Caki2 (cell line): ENCODE measurements around the gene KCNIP2. TPM values are rescaled to one million over a fixed set of nuclear protein-coding genes. Genes with fewer than 3 reads are reported as not detected.

Source experiments
- DNase-seq: peaks from one replicate; pipeline ENCODE4 v3.0.0-alpha.2; 2015; ENCODE audit warnings: low read depth
- in situ Hi-C: cut with HindIII; loops from 2 replicates; pipeline ENCODE4 v1.10.0; 2016; ENCODE audit warnings: low sequenced_read_pairs, low pct_unique_long_range_greater_than_20kb, mixed read lengths
- total RNA-seq: library from RNA; depleted of rRNA; stranded (reverse); fragments of >200 nt; shearing (Covaris generic); gene quantifications from 2 replicates; pipeline ENCODE4 v1.2.3, GENCODE V29; 2014; ENCODE audit warnings: low replicate concordance; rRNA removed

KCNIP2 gene
- 0.20 TPM in 1 of 2 replicates, not detected in the other for total RNA-seq

DNA sequence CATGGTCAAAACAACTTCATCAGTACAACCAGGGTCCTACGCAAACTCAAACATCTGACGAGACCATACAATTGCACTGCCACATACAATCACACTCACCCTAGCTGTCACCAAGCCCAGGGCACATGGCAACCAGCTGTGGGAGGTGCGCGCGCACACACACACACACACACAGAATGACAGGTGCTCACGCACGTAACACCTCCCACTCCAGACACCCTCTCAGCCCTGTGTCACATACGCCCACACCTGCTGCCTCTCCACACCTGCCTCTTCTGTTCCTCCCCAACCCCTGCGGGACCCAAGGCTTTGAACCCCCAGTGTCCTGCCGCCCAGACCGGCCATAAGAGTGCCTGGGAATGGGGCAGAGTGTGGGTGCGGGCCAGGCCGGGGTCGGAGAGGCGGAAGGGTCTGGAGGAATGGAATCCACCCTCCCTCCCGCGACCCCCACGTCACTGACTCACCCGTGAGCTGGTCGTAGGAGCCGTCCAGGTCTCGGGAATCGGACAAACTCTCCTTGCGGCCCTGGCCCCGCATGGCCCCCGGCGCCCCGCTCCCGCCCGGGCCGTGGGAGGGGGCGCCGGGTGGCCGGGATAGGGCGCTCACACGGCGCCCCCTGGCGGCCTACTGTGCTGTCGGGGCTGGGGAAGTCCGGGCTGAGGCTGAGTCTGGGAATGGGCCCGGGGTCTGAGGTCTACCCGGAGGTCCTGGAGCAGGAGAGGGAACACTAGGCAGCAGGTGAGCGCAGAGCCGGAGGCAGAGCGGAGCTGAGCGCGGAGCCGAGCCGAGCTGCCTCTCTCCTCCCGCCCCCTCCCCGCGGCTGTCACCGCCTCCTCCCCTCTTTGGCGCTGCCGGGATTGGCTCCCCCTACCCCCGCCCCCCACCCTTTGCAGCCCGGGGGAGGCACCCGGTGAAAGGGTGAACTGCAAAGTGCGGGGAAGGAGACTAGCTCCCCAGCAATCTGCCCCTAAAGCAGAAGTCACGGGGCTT, at the start of gene KCNIP2:
Gene KCNIP2 (minus strand): TSS at position 769 of the 990 bp plus-strand sequence. CDS start 232 bp downstream, at position 537.
- in situ Hi-C loops = no loop called here
- no peak for DNase-seq

GRCh38 chr10:101892782-101893391, 49.3 kb upstream of the KCNIP2 start:
- no peak for DNase-seq
- in situ Hi-C loops = no loop called here

- DNase-seq = peak; percentile 48
- in situ Hi-C loops = no loop called here
Observed at GRCh38 chr10:101889256-101890210, 45.9 kb upstream of the KCNIP2 start.

DNA sequence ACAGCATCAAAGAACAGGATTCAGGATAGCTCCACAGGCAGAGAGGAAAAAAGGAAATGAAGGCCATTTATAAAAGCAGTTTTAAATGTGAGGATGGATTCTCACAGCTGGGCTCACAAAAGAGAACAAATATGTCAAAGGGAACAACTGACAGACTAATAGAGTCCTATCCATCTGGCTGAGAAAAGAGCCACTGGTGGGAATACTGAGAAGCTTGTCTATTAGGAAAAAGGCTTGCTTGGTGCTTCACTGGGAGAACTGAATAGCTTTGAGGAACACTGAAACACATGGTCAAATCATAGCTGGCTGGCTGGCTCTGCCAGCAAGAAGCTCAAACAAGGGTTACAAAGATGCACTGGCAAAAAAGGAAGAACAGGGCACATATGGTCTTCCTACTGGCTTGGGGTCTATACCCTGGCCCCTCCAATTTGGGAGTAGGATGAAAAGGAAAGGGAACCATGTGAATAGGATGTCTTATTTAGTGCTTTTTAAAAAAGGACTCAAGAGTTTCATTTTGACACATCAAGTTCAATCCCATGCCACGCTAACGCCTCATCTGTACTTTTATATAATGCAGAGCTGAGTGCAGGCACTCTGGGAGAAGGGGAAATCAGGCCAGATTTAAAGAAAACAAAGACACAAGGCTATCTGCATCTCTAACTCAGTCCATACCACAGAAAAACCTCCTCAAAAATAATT, 44.8 kb upstream of the KCNIP2 start:
- in situ Hi-C loops = no loop called here

GRCh38 chr10:101887775-101888174, 44.2 kb upstream of the KCNIP2 start:
- in situ Hi-C loops = no loop called here
- no peak for DNase-seq

More for the DNA sequence above, 44.8 kb upstream of the KCNIP2 start:
- DNase-seq = no peak

DNA sequence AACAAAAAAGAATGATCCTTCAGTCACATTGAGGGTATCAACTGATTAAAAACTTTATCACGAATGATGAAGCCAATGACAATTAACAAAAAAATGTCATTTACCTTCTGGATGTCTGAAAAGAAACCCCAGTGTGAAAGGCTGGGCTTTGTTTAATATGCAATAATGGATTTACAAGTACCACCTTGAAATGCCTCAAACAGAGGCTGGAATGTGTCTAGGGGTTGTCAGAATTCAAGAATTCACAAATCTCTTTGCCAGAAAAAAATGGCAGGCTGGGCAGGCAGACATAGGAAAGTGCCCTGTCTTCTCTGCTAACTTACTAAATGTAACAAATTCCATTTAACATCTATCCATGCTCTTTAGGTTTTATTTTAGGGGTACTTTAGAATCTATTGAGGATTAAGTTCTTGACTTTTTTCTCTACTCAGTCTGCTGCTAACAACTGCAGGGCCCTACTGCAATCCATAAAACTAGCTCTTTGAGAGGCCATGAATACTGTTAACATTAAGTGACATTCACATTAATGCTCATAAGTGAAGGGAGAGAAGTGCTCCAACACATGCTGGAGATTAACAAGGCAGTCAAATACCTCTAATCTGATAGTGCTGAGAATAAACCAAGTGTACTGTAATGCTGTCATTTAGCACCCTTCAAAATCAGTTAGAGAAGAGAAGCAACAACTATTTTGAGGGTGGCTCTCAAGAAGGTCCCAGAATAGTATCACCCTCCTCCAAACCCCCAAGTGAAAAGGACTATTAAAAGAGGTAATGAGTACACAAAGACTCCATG, 43.1 kb upstream of the KCNIP2 start:
- no peak for DNase-seq
- in situ Hi-C loops = no loop called here

DNA sequence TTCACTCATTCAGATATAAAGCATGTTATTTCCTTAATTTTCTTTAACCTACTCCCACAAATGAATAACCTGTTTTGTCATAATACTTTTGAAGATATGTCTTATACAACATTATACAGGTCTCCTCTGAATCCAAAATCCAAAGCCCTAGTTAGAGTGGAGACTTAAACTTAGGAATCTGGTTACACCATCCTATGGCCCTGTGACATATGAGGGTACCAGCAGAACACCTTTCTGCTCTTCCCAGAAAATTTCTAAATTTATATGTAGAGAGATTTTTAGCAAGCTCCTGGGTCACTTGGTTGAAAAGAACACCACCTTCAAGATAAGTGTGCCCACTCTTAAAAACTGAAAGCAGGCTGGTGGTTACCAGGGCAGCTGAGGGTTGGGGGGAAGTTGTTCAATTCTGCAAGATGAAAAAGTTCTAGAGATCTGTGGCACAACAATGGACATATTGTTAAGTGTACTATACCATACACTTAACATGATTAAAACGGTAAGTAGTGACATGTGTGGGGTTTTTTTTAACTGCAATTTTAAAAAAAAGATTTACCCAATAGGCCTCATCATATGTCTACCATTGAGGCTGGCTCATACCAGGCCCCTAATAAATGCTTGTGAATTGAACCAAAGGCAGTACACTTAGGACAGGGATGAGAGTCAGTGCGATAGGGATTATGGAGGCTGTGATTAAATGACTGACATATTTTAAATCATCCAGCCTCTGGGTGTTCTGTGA, 37.6 kb upstream of the KCNIP2 start:
- in situ Hi-C loops = no loop called here

DNA sequence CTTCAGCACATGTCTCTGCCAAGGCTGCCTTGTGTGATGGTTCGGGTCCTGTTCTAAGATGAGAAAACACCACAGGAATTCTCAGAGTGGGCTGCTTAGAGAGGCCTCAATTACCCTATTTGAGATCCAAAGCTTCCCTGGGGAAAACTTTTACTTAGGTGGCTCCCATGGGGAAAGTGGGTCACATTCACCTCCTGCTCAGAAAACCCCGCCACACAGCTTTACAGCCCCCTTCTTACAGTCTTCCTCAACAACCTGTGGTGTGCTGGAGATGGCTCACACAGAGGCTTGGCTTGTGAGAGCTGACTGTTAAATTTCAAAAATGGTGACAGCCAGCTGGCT, 36.6 kb upstream of the KCNIP2 start:
- in situ Hi-C loops = no loop called here
- no peak for DNase-seq

More for the DNA sequence above, 37.6 kb upstream of the KCNIP2 start:
- no peak for DNase-seq

GRCh38 chr10:101879456-101880231, 36.0 kb upstream of the KCNIP2 start:
- DNase-seq = no peak
- in situ Hi-C loops = no loop called here

- no peak for DNase-seq
- in situ Hi-C loops = no loop called here
Observed at GRCh38 chr10:101878869-101879268, 35.3 kb upstream of the KCNIP2 start.

GRCh38 chr10:101875068-101875688, 31.6 kb upstream of the KCNIP2 start:
- in situ Hi-C loops = no loop called here
- no peak for DNase-seq

- no peak for DNase-seq
- in situ Hi-C loops = no loop called here
Observed at GRCh38 chr10:101874252-101874651, 30.7 kb upstream of the KCNIP2 start.

DNA sequence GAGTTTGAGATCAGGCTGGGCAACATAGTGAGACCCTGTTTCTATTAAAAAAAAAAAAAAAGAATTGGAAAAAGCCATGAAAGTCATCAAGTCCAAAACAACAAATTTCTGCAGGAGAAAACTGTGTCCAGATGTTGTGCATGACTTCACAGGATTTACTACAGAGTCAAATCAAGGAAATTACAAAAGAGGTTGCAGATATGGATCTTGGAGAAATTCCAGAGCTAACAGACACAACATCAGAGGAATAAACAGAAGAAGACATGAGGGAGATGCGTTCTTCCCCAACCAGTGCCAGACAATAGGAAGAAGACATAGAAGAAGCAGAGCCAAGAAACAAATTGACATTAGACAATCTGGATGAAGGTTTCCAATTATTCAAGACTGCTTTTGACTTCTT, 24.3 kb upstream of the KCNIP2 start:
- in situ Hi-C loops = no loop called here
- no peak for DNase-seq

DNA sequence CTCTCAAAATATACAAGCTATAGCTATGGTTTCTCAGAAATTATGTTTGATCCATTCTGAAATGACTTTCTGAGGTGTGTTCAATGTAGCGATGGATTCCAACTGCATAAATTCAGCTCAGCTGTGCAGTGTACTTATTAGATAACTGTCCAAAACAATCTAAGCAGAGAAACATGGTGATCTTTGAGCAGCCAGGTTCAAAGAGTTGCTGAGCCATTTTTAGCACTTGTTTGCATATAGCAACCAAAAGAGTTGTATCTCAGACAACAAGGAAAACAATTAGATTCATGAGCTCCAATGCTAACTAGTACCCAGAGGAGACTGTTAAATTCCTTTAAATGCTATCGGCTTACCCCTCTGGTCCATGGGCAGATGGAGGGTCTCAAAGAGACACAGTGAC, 15.9 kb upstream of the KCNIP2 start:
- in situ Hi-C loops = no loop called here
- no peak for DNase-seq

- no peak for DNase-seq
- in situ Hi-C loops = no loop called here
Observed at GRCh38 chr10:101858723-101859500, 15.3 kb upstream of the KCNIP2 start.
